Transverse colon (tissue), 4 donors: ENCODE measurements around the gene CTAG1B. TPM values are rescaled to one million over a fixed set of nuclear protein-coding genes. Genes with fewer than 3 reads are reported as not detected.
"Not testable (repeated sequence)": the region's sequence is repeated elsewhere in the genome, so short reads cannot be mapped to it uniquely, and the experiment has no call there.

ENCODE experiments used
- DNase-seq: peaks from one replicate; pipeline ENCODE4 v3.0.0-alpha.2; 2019
- H3K27ac ChIP-seq, 4 donors: fragments of 200-600 bp; sonication (generic); 2 replicates each; pipeline ENCODE4 v1.5.1; 2016 to 2018; ENCODE audit warnings: inconsistent platforms in 4 of 4
- H3K27me3 ChIP-seq: fragments of 200-600 bp; sonication (generic); 2 replicates; pipeline ENCODE4 v1.5.1; 2017; ENCODE audit warnings: inconsistent platforms
- H3K36me3 ChIP-seq, 4 donors: fragments of 200-600 bp; sonication (generic); 2 replicates each; pipeline ENCODE4 v1.5.1; 2017 to 2019; ENCODE audit warnings: inconsistent platforms in 4 of 4
- H3K4me1 ChIP-seq, 4 donors: fragments of 200-600 bp; sonication (generic); 2 replicates each; pipeline ENCODE4 v1.5.1; 2017 to 2020; ENCODE audit warnings: inconsistent platforms in 4 of 4
- H3K4me3 ChIP-seq, 4 donors: fragments of 200-600 bp; sonication (generic); 1 replicate in 1 of 4; 2 replicates in 3 of 4; pipeline versions ENCODE4 v1.5.1 to v1.6.1; 2017 to 2019; ENCODE audit warnings: inconsistent platforms in 4 of 4
- H3K9me3 ChIP-seq, 2 donors: fragments of 200-600 bp; sonication (generic); 2 replicates each; pipeline ENCODE4 v1.5.1; 2017 to 2019; ENCODE audit warnings: inconsistent platforms in 2 of 2
- WGBS, 2 donors: methylation state at CpG; one replicate each; pipeline ENCODE4 v1.1.5; 2018; ENCODE audit warnings: low coverage in 1 of 2; 5-methylcytosine and 5-hydroxymethylcytosine counted together
- in situ Hi-C, 4 donors: fragments of 200-750 bp; cut with MboI; loops; one replicate each; pipeline versions ENCODE4 v1.15.0 to v1.15.1; 2017; ENCODE audit warnings: low sequenced_read_pairs in 3 of 4, low pct_ligation_motif_present in 1 of 4, low pct_unique_long_range_greater_than_20kb in 1 of 4
- intact Hi-C: fragments of 100-400 bp; cut with DNase I; formaldehyde crosslinking; loops from one replicate; pipeline ENCODE4 v1.15.1; 2023; ENCODE audit warnings: low total_unique reads
- small RNA-seq, 4 donors: library from RNA; depleted of rRNA; stranded (forward); fragments of <200 nt; gene quantifications; one replicate each; pipeline ENCODE3, GENCODE V24; 2016
- total RNA-seq, 4 donors: library from RNA; depleted of rRNA; stranded (reverse); fragments of >200 nt; gene quantifications; one replicate each; pipeline ENCODE4 v1.1.0, GENCODE V29; 2016

The CTAG1B gene
- total RNA-seq, 4 donors from 2014 or later: not detected

DNA sequence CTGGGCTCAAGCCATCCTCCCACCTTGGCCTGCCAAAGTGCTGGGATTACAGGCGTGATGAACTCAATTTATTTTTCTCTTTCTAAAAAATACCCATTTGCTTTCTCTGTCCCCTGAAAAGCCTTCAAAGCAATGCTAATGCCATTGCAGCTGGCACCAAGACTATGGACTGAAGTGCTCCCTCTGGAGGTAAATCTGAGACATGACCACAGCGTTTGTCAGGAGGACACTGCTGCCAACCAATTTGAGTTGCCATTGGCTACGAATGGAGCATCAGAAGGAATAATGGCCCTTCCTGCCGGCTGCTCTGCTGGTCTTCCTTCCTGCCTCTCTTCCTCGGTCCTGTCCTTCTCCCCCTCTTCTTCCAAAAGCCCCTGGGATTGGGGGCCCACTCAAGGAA is 44.0 kb downstream of the CTAG1B start:
- not testable (repeated sequence) for DNase-seq

DNA sequence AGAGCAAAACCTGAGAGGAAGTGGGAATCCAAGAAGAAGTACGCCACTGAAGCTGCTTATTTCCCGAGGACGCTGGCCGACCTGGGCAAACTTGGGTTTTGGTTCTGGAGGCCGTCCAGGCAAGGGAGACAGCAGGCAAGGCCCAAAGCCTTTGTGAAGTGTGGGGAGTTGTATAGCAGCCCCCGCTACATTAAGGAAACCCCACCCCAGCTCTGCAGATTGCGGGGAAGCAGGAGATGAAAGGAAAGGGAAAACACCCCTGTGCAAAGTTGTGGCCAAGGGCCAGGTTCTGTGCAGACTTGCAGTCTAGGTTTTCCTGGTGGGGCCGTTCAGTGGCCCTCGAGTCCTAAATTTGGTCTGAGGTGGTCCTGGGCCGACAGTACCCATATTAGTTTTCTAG is 46.0 kb downstream of the CTAG1B start:
- DNase-seq, H3K36me3 ChIP-seq, intact Hi-C loops, in situ Hi-C loops, H3K27me3 ChIP-seq, H3K9me3 ChIP-seq, H3K27ac ChIP-seq, H3K4me3 ChIP-seq, H3K4me1 ChIP-seq: not testable (repeated sequence)
- WGBS, 2 donors: no CpG with 5 or more reads among the region's 10 CpGs

More for the DNA sequence above, 44.0 kb downstream of the CTAG1B start:
- H3K9me3 ChIP-seq, H3K27me3 ChIP-seq, H3K27ac ChIP-seq, H3K4me3 ChIP-seq, H3K36me3 ChIP-seq, intact Hi-C loops, H3K4me1 ChIP-seq: not testable (repeated sequence)
- in situ Hi-C loops: loop anchor here in 2 of 4 donors (25.0 kb wide), 1 partner anchor 262 kb away; the partner anchor contains the start of gene SMIM9 (in 2 of the 2)
- no CpG with 5 or more reads among the region's 5 CpGs for WGBS, 2 donors

DNA sequence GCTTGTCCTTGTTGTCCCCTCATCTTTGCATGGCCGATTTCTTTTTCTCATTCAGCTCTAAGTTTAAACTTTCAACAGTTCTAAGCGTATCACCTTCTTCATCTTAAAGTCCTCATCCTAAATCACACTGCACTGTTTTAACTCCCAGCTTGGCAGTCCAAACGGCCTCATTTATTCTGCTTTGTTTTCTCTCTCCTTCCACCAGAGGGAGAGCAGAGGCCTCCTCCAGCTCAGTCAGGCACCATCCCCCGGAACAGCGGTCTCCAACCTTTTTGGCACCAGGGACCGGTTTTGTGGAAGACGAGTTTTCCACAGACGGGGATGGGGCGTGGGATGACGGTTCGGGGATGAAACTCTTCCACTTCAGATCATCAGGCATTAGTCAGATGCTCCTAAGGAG is 48.7 kb downstream of the CTAG1B start:
- H3K4me3 ChIP-seq, H3K36me3 ChIP-seq, DNase-seq, intact Hi-C loops, H3K9me3 ChIP-seq, H3K27me3 ChIP-seq, H3K4me1 ChIP-seq, H3K27ac ChIP-seq, in situ Hi-C loops: not testable (repeated sequence)
- no CpG with 5 or more reads among the region's 11 CpGs for WGBS, 2 donors

Small RNA genes within 50 kb of the gene (small RNA-seq; reads per million reads assigned to genes)
- gene AC244090.1: 0 reads per million in 4 donors
- gene AC244107.2: 0 reads per million in 4 donors

Other genes starting within 250 kb of the CTAG1B start
- 1,000 to 10,000 TPM in 2 of 4 donors, 100 to 1,000 TPM in 2; 632 to 3,163 (median 1,262) TPM for gene FLNA, start 244.6 kb downstream of the CTAG1B start, total RNA-seq
- gene EMD, start 240.0 kb downstream of the CTAG1B start, total RNA-seq: 10 to 100 TPM; 27.3 to 89.8 (median 55.5) TPM
- 1,000 to 10,000 TPM; 1,352 to 4,861 (median 3,415) TPM for gene RPL10, start 220.9 kb downstream of the CTAG1B start, total RNA-seq
- gene DNASE1L1, start 210.0 kb downstream of the CTAG1B start, total RNA-seq: 100 to 1,000 TPM in 1 of 4 donors, 10 to 100 TPM in 3; 15.9 to 156 (median 36.9) TPM
- 100 to 1,000 TPM in 2 of 4 donors, 10 to 100 TPM in 2; 46.7 to 495 (median 101) TPM for gene TAFAZZIN, start 207.7 kb downstream of the CTAG1B start, total RNA-seq
- 100 to 1,000 TPM in 1 of 4 donors, 10 to 100 TPM in 3; 26.5 to 118 (median 61.7) TPM for gene ATP6AP1, start 190.6 kb downstream of the CTAG1B start, total RNA-seq
- gene GDI1, start 182.1 kb downstream of the CTAG1B start, total RNA-seq: 100 to 1,000 TPM in 3 of 4 donors, 10 to 100 TPM in 1; 86.6 to 173 (median 119) TPM
- 100 to 1,000 TPM in 1 of 4 donors, 10 to 100 TPM in 3; 39.9 to 130 (median 52.0) TPM for gene FAM50A, start 175.1 kb downstream of the CTAG1B start, total RNA-seq
- gene PLXNA3, start 161.0 kb downstream of the CTAG1B start, total RNA-seq: 100 to 1,000 TPM in 1 of 4 donors, 10 to 100 TPM in 3; 17.3 to 128 (median 52.8) TPM
- gene LAGE3, start 140.0 kb downstream of the CTAG1B start, total RNA-seq: 10 to 100 TPM in 2 of 4 donors, 1 to 10 TPM in 1, not detected in 1; 3.0 to 28.4 (median 23.3) TPM
- 10 to 100 TPM; 19.9 to 50.7 (median 42.7) TPM for gene UBL4A, start 132.7 kb downstream of the CTAG1B start, total RNA-seq
- 100 to 1,000 TPM in 1 of 4 donors, 10 to 100 TPM in 3; 26.7 to 117 (median 34.4) TPM for gene SLC10A3, start 128.7 kb downstream of the CTAG1B start, total RNA-seq
- gene FAM3A, start 103.0 kb downstream of the CTAG1B start, total RNA-seq: 100 to 1,000 TPM in 1 of 4 donors, 10 to 100 TPM in 3; 62.7 to 112 (median 72.5) TPM
- gene G6PD, start 72.4 kb downstream of the CTAG1B start, total RNA-seq: 10 to 100 TPM in 3 of 4 donors, 1 to 10 TPM in 1; 7.4 to 24.4 (median 19.3) TPM
- gene IKBKG, start 71.7 kb downstream of the CTAG1B start, total RNA-seq: 10 to 100 TPM; 12.2 to 61.1 (median 25.1) TPM
- not detected for gene CTAG1A, start 34.1 kb downstream of the CTAG1B start, total RNA-seq
- not detected for gene CTAG2, start 34.3 kb upstream of the CTAG1B start, total RNA-seq
- gene GAB3, start 131.8 kb upstream of the CTAG1B start, total RNA-seq: 1 to 10 TPM in 3 of 4 donors, under 1 TPM in 1; 0.37 to 4.4 (median 3.0) TPM
- 100 to 1,000 TPM in 1 of 4 donors, 10 to 100 TPM in 3; 12.7 to 134 (median 24.9) TPM for gene DKC1, start 143.6 kb upstream of the CTAG1B start, total RNA-seq
- 10 to 100 TPM; 28.7 to 44.1 (median 32.8) TPM for gene MPP1, start 186.2 kb upstream of the CTAG1B start, total RNA-seq
- gene SMIM9, start 215.4 kb upstream of the CTAG1B start, total RNA-seq: not detected